Spinal cord (tissue), 10 donors: ENCODE data around the gene AUTS2. TPM values are rescaled to one million over a fixed set of nuclear protein-coding genes. Genes with fewer than 3 reads are reported as not detected.
"Not testable (repeated sequence)": the region's sequence is repeated elsewhere in the genome, so short reads cannot be mapped to it uniquely, and the experiment has no call there.

ENCODE experiments used
- DNase-seq, 6 donors: peaks; one replicate each; pipeline versions ENCODE4 v3.0.0 to v3.0.0-alpha.2; 2013 to 2015; ENCODE audit warnings: low spot score in 6 of 6, low read depth in 4 of 6
- H3K27ac ChIP-seq: one replicate; pipeline ENCODE4 v1.5.1; 2013; ENCODE audit warnings: low read depth, low read length, control low read depth
- H3K27me3 ChIP-seq: one replicate; pipeline ENCODE4 v1.6.1; 2013; ENCODE audit warnings: low read length; ENCODE audit not compliant: control insufficient read depth, insufficient read depth
- H3K36me3 ChIP-seq: one replicate; pipeline ENCODE4 v1.6.1; 2013; ENCODE audit warnings: low read length; ENCODE audit not compliant: control insufficient read depth, insufficient read depth
- H3K4me1 ChIP-seq: one replicate; pipeline ENCODE4 v1.6.1; 2013; ENCODE audit warnings: low read length; ENCODE audit not compliant: control insufficient read depth, insufficient read depth
- H3K4me3 ChIP-seq: one replicate; pipeline ENCODE4 v1.5.1; 2013; ENCODE audit warnings: low read depth, low read length, control low read depth
- H3K9me3 ChIP-seq: one replicate; pipeline ENCODE4 v1.6.1; 2013; ENCODE audit warnings: low read length; ENCODE audit not compliant: control insufficient read depth, insufficient read depth
- WGBS: methylation state at CpG from one replicate; pipeline ENCODE4 v1.1.5; 2013; ENCODE audit warnings: missing lambda C conversion rate; ENCODE audit not compliant: insufficient coverage; 5-methylcytosine and 5-hydroxymethylcytosine counted together
- polyA plus RNA-seq, 2 donors: library from polyadenylated mRNA; unstranded; fragments of 120-200 nt; gene quantifications; one replicate each; pipeline ENCODE4 v1.2.1, GENCODE V29; 2013; ENCODE audit not compliant: insufficient read length in 2 of 2
- total RNA-seq, 2 donors: library from RNA; depleted of rRNA in 1 of 2; stranded (reverse); fragments of 120-200 nt in 1 of 2; fragments of >200 nt in 1 of 2; gene quantifications; one replicate each; pipeline versions ENCODE4 v1.2.3 to v1.2.4, GENCODE V29; 2013 to 2014
- donor health status: healthy.

Gene AUTS2
- total and polyA plus RNA-seq, 4 donors: 56.2 to 214 (median 135) TPM

GRCh38 chr7:70795948-70796347, 1197.7 kb downstream of the AUTS2 start:
- DNase-seq: no peak
- Histone ChIP-seq H3K27ac (no peak overlapping the region), H3K4me1 (peaks cover 2% of the 10 kb centered on the region), H3K4me3 (no peak overlapping the region), H3K9me3 (peaks cover 3% of the 10 kb centered on the region), H3K36me3 (peaks cover 10% of the 10 kb centered on the region), H3K27me3 (no peaks in the 10 kb centered on the region)
- 96% methylated on average over 5 of the region's 5 CpGs for WGBS

GRCh38 chr7:70797109-70797514, 1198.8 kb downstream of the AUTS2 start:
- no peak overlapping the region for H3K27ac ChIP-seq
- 50% methylated on average over 6 of the region's 6 CpGs for WGBS

GRCh38 chr7:70799841-70800405, 1201.6 kb downstream of the AUTS2 start:
- WGBS: 97% methylated on average over 3 of the region's 4 CpGs
- DNase-seq: no peak
- Histone ChIP-seq H3K36me3 (peaks cover 5% of the 10 kb centered on the region), H3K9me3 (peaks cover 3% of the 10 kb centered on the region), H3K4me1 (no peaks in the 10 kb centered on the region), H3K4me3 (no peak overlapping the region), H3K27ac (no peak overlapping the region), H3K27me3 (no peaks in the 10 kb centered on the region)

More at GRCh38 chr7:70797109-70797514, 1198.8 kb downstream of the AUTS2 start:
- DNase-seq: no peak
- H3K36me3 ChIP-seq: peaks cover 8% of the 10 kb centered on the region
- peaks cover 2% of the 10 kb centered on the region for H3K4me1 ChIP-seq
- no peaks in the 10 kb centered on the region for H3K27me3 ChIP-seq
- peaks cover 3% of the 10 kb centered on the region for H3K9me3 ChIP-seq
- no peak overlapping the region for H3K4me3 ChIP-seq

DNA sequence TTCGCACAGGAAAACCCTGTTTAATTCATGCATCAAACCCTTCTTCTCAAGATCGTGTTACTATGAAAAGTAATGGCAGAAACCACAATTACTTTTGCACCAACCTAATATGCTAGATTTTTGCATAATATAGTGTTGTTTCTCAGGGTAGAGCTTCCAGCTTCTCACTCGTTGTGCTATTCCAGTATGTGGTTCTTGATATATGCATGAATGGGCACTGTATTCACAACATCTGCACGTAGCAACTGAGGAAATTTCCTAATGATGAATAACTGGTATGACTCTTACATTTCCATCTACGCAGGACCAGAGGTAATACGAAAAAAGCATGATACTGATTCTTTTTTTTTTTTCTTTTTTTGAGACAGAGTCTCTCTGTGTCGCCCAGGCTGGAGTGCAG, 1207.1 kb downstream of the AUTS2 start:
- WGBS: no CpG with 5 or more reads among the region's 7 CpGs
- Histone ChIP-seq H3K27ac (no peak overlapping the region), H3K36me3 (no peaks in the 10 kb centered on the region), H3K4me3 (no peak overlapping the region), H3K4me1 (no peaks in the 10 kb centered on the region), H3K27me3 (no peaks in the 10 kb centered on the region), H3K9me3 (no peaks in the 10 kb centered on the region)
- no peak for DNase-seq

GRCh38 chr7:70807650-70808049, 1209.4 kb downstream of the AUTS2 start:
- DNase-seq: no peak
- H3K4me3 ChIP-seq: no peak overlapping the region
- H3K4me1 ChIP-seq: no peaks in the 10 kb centered on the region
- no peak overlapping the region for H3K27ac ChIP-seq
- WGBS: 82% methylated on average over 3 of the region's 11 CpGs
- no peaks in the 10 kb centered on the region for H3K36me3 ChIP-seq
- H3K9me3 ChIP-seq: no peaks in the 10 kb centered on the region
- no peaks in the 10 kb centered on the region for H3K27me3 ChIP-seq

- H3K36me3 ChIP-seq: no peaks in the 10 kb centered on the region
- 86% methylated on average over 1 of the region's 6 CpGs for WGBS
- no peaks in the 10 kb centered on the region for H3K4me1 ChIP-seq
Observed at GRCh38 chr7:70808876-70809275, 1210.6 kb downstream of the AUTS2 start.

DNA sequence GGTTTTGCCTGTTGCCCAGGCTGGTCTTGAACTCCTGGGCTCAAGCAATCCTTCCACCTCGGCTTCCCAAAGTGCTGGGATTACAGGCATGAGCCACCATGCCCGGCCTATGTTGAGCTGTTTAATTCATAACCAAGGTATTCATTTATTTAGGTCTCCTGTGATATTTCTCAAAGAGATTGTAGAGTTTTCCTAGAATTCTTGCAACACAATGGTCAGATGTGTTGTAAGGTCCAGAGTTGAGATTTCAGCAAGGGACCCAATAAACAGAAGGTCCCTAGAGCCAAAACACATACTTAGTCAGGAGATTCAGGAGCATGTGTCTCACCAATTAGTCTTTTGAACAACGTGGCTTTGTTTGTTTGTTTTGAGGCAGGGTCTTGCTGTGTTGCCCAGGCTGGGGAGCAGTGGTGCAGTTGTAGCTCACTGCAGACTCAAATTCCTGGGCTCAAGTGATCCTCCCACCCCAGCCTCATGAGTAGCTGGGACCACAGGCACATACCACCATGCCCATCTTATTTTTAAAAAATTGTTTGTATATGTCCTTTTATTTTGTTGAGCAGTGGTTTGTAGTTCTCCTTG, 1212.4 kb downstream of the AUTS2 start:
- no peak for DNase-seq
- no peaks in the 10 kb centered on the region for H3K9me3 ChIP-seq
- H3K27ac ChIP-seq: no peak overlapping the region
- no CpG with 5 or more reads among the region's 3 CpGs for WGBS
- H3K36me3 ChIP-seq: no peaks in the 10 kb centered on the region
- H3K4me1 ChIP-seq: no peaks in the 10 kb centered on the region
- no peaks in the 10 kb centered on the region for H3K27me3 ChIP-seq
- H3K4me3 ChIP-seq: no peak overlapping the region

More at GRCh38 chr7:70808876-70809275, 1210.6 kb downstream of the AUTS2 start:
- DNase-seq: no peak
- H3K27ac ChIP-seq: no peak overlapping the region
- no peak overlapping the region for H3K4me3 ChIP-seq
- H3K9me3 ChIP-seq: no peaks in the 10 kb centered on the region
- no peaks in the 10 kb centered on the region for H3K27me3 ChIP-seq

DNA sequence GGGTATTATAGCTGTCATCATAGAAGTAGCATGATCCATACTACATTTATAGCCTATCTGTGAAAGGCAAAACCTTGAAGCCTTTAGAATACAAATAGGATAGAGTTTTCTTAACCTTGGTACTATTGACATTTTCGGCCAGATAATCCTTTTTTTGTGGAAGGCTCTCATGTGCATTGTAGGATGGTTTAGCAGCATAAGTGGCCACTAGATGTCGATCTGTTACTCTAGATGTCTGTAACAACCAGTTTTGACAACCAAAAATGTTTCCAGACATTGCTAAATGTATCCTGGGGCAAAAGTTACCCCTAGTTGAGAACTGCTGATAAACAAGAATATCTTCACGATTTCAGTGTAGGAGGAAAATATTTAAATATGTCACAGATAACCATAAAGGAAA, 1214.2 kb downstream of the AUTS2 start:
- no CpG with 5 or more reads among the region's 3 CpGs for WGBS
- no peak overlapping the region for H3K4me3 ChIP-seq
- no peaks in the 10 kb centered on the region for H3K36me3 ChIP-seq
- no peaks in the 10 kb centered on the region for H3K9me3 ChIP-seq
- no peaks in the 10 kb centered on the region for H3K4me1 ChIP-seq
- DNase-seq: no peak
- no peak overlapping the region for H3K27ac ChIP-seq
- H3K27me3 ChIP-seq: no peaks in the 10 kb centered on the region

- H3K36me3 ChIP-seq, H3K27me3 ChIP-seq, H3K27ac ChIP-seq, H3K4me3 ChIP-seq, H3K9me3 ChIP-seq, DNase-seq, H3K4me1 ChIP-seq: not testable (repeated sequence)
- 94% methylated on average over 6 of the region's 6 CpGs for WGBS
Observed at GRCh38 chr7:70822490-70822889, 1224.2 kb downstream of the AUTS2 start.
